Thymus (tissue), 11 donors: ENCODE results near the gene DHRS12. TPM values are rescaled to one million over a fixed set of nuclear protein-coding genes. Genes with fewer than 3 reads are reported as not detected.

ENCODE experiments used
- DNase-seq, 9 donors: peaks; one replicate each; pipeline ENCODE4 v3.0.0-alpha.2; 2013; ENCODE audit warnings: low spot score in 9 of 9, low read depth in 6 of 9, missing footprints in 1 of 9
- H3K27ac ChIP-seq, 2 donors: one replicate each; pipeline ENCODE4 v1.5.1; 2013; ENCODE audit warnings: control low read depth in 1 of 2, low read depth in 1 of 2, low read length in 1 of 2, mild to moderate bottlenecking in 1 of 2, moderate library complexity in 1 of 2
- H3K27me3 ChIP-seq, 2 donors: one replicate each; pipeline ENCODE4 v1.5.1; 2013; ENCODE audit warnings: low read length in 1 of 2; ENCODE audit not compliant: control insufficient read depth in 2 of 2, insufficient read depth in 1 of 2
- H3K36me3 ChIP-seq, 2 donors: one replicate each; pipeline ENCODE4 v1.5.1; 2013; ENCODE audit warnings: low read length in 1 of 2, mild to moderate bottlenecking in 1 of 2, moderate library complexity in 1 of 2; ENCODE audit not compliant: control insufficient read depth in 2 of 2, insufficient read depth in 2 of 2
- H3K4me1 ChIP-seq, 2 donors: one replicate each; pipeline ENCODE4 v1.5.1; 2013; ENCODE audit warnings: low read length in 2 of 2; ENCODE audit not compliant: control insufficient read depth in 2 of 2, insufficient read depth in 2 of 2
- H3K4me3 ChIP-seq, 2 donors: one replicate each; pipeline ENCODE4 v1.5.1; 2013; ENCODE audit warnings: low read length in 2 of 2, control low read depth in 1 of 2, mild to moderate bottlenecking in 1 of 2
- H3K9me3 ChIP-seq, 2 donors: one replicate each; pipeline ENCODE4 v1.5.1; 2013; ENCODE audit warnings: low read length in 1 of 2, mild to moderate bottlenecking in 1 of 2; ENCODE audit not compliant: control insufficient read depth in 2 of 2, insufficient read depth in 1 of 2
- WGBS: extraction: QIAGEN DNeasy Blood & Tissue Kit; methylation state at CpG from one replicate; pipeline ENCODE4 v1.1.7; 2013; 5-methylcytosine and 5-hydroxymethylcytosine counted together
- polyA plus RNA-seq: library from polyadenylated mRNA; stranded (reverse); fragments of 200-250 nt; gene quantifications from one replicate; pipeline ENCODE4 v1.2.3, GENCODE V29; 2013
- total RNA-seq: library from RNA; stranded (reverse); fragments of 120-200 nt; gene quantifications from one replicate; pipeline ENCODE4 v1.2.4, GENCODE V29; 2013
- donor health status: healthy.

The DHRS12 gene
- total and polyA plus RNA-seq, 2 donors, result 7.5 to 14.8 TPM

GRCh38 chr13:51780099-51780498 is 23.9 kb downstream of the DHRS12 start:
- Histone ChIP-seq H3K36me3 (no peaks in the 10 kb centered on the region), H3K27me3 (no peaks in the 10 kb centered on the region), H3K9me3 (no peaks in the 10 kb centered on the region), H3K4me3 (no peak overlapping the region), H3K4me1 (no peaks in the 10 kb centered on the region), H3K27ac (no peak overlapping the region)
- no peak for DNase-seq
- WGBS, result 94% methylated on average over 3 of the region's 3 CpGs

GRCh38 chr13:51778392-51778791 is 25.6 kb downstream of the DHRS12 start:
- 47% methylated on average over 11 of the region's 11 CpGs for WGBS

DNA sequence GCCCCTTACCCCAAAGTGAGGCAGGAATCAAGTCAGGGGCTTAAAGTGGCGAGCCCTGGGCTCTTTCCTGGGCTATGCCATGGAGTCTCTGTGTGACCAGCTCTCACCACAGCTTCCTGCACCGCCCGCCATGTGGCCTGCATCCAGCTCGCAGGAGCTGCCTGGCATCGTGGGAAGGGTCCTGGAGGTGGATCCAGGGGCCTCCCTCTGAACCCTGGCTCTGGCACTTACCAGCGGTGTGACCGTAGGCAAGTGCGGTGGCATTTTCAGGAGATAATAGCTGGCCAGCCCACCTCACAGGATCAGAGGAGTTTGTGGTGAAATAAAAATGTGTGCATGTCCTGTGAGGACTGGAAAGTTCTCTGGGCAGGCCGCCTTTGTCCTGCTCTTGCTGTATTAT is 26.0 kb downstream of the DHRS12 start:
- Histone ChIP-seq H3K9me3 (no peaks in the 10 kb centered on the region), H3K36me3 (no peaks in the 10 kb centered on the region), H3K27me3 (no peaks in the 10 kb centered on the region), H3K4me1 (no peaks in the 10 kb centered on the region), H3K4me3 (no peak overlapping the region), H3K27ac (no peak overlapping the region)
- WGBS, result 69% methylated on average over 9 of the region's 9 CpGs
- no peak for DNase-seq

More at GRCh38 chr13:51778392-51778791, 25.6 kb downstream of the DHRS12 start:
- Histone ChIP-seq H3K36me3 (no peaks in the 10 kb centered on the region), H3K4me1 (no peaks in the 10 kb centered on the region), H3K27me3 (no peaks in the 10 kb centered on the region), H3K9me3 (no peaks in the 10 kb centered on the region), H3K27ac (no peak overlapping the region), H3K4me3 (no peak overlapping the region)
- no peak for DNase-seq

GRCh38 chr13:51776179-51776578 is 27.8 kb downstream of the DHRS12 start:
- no peak overlapping the region for H3K4me3 ChIP-seq
- no peaks in the 10 kb centered on the region for H3K4me1 ChIP-seq
- H3K27me3 ChIP-seq, result no peaks in the 10 kb centered on the region
- H3K36me3 ChIP-seq, result peaks cover 0 to 4% of the 10 kb centered on the region in 2 donors
- H3K27ac ChIP-seq, result no peak overlapping the region
- H3K9me3 ChIP-seq, result no peaks in the 10 kb centered on the region
- DNase-seq, result no peak
- 96% methylated on average over 7 of the region's 7 CpGs for WGBS

DNA sequence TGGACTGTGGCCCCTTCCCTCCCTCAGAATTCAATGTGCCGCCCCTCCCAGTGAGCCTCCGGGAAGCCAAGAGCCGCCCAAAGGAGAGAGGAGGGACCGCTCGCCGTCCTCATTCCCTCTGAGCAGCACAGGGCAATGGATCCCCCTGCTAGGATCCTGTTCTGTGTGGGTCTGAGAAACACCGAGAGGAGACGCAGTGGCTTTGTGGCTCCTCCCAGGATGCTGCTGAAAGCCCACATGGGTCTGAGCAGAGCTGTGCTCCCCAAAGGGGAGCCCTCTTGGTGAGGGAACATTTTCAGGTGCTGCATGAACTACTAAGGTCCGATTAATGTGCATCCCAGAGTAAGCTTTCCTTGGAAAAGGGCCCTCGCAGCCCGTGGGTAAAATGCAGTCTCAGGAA is 30.4 kb downstream of the DHRS12 start:
- DNase-seq, result no peak
- H3K36me3 ChIP-seq, result peaks cover 0 to 10% of the 10 kb centered on the region in 2 donors
- no peak overlapping the region for H3K4me3 ChIP-seq
- H3K9me3 ChIP-seq, result no peaks in the 10 kb centered on the region
- H3K4me1 ChIP-seq, result no peaks in the 10 kb centered on the region
- no peaks in the 10 kb centered on the region for H3K27me3 ChIP-seq
- WGBS, result 93% methylated on average over 11 of the region's 11 CpGs
- H3K27ac ChIP-seq, result no peak overlapping the region

DNA sequence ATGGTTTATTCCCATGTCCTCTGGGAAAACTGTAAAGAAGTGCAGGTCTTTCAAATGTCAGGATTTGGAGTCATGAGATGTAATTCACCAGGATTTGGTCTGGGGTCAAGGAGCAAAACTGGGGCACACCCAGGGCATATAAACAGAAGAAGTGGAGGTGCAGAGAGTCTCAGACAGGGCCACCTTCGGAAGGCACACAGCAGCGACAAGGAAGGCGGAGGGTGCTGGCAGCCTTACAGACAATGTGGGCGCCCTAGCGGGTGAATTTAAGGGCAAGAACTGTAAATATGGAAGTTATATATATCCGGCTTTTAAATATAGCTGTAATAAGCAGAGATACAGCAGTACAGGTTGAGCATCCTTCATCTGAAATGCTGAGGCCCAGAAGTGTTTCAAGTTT is 31.2 kb downstream of the DHRS12 start:
- Histone ChIP-seq H3K36me3 (peaks cover 0 to 15% of the 10 kb centered on the region in 2 donors), H3K9me3 (no peaks in the 10 kb centered on the region), H3K4me1 (no peaks in the 10 kb centered on the region)

GRCh38 chr13:51772105-51772455 is 31.9 kb downstream of the DHRS12 start:
- no peak for DNase-seq
- no peaks in the 10 kb centered on the region for H3K27me3 ChIP-seq
- H3K9me3 ChIP-seq, result no peaks in the 10 kb centered on the region
- no peaks in the 10 kb centered on the region for H3K4me1 ChIP-seq
- 96% methylated on average over 9 of the region's 9 CpGs for WGBS
- no peak overlapping the region for H3K4me3 ChIP-seq
- peaks cover 2 to 17% of the 10 kb centered on the region in 2 donors for H3K36me3 ChIP-seq
- no peak overlapping the region for H3K27ac ChIP-seq

More for the DNA sequence above, 31.2 kb downstream of the DHRS12 start:
- no peak overlapping the region for H3K4me3 ChIP-seq
- no peaks in the 10 kb centered on the region for H3K27me3 ChIP-seq
- WGBS, result 98% methylated on average over 6 of the region's 6 CpGs
- no peak for DNase-seq
- H3K27ac ChIP-seq, result no peak overlapping the region

- H3K36me3 ChIP-seq, result peaks cover 4 to 18% of the 10 kb centered on the region in 2 donors
- no peak for DNase-seq
- H3K4me3 ChIP-seq, result no peak overlapping the region
- no peaks in the 10 kb centered on the region for H3K9me3 ChIP-seq
- WGBS, result 96% methylated on average over 17 of the region's 17 CpGs
- H3K4me1 ChIP-seq, result no peaks in the 10 kb centered on the region
- no peak overlapping the region for H3K27ac ChIP-seq
- H3K27me3 ChIP-seq, result no peaks in the 10 kb centered on the region
Measured at GRCh38 chr13:51771418-51772104, 32.4 kb downstream of the DHRS12 start.

GRCh38 chr13:51770681-51771417 is 33.1 kb downstream of the DHRS12 start:
- Histone ChIP-seq H3K27ac (no peak overlapping the region), H3K4me1 (no peaks in the 10 kb centered on the region), H3K27me3 (no peaks in the 10 kb centered on the region), H3K9me3 (no peaks in the 10 kb centered on the region), H3K36me3 (peaks cover 4 to 21% of the 10 kb centered on the region in 2 donors), H3K4me3 (no peak overlapping the region)
- 98% methylated on average over 11 of the region's 11 CpGs for WGBS
- no peak for DNase-seq
